ENCODE results near the gene RPL19. TPM values are rescaled to one million over a fixed set of nuclear protein-coding genes. Genes with fewer than 3 reads are reported as not detected.

Gene RPL19
- total and polyA plus RNA-seq, 2 donors (not counting 3 experiments of a cell fraction or from before 2014, with no cell fraction given) = 1,802 to 1,958 TPM

DNA sequence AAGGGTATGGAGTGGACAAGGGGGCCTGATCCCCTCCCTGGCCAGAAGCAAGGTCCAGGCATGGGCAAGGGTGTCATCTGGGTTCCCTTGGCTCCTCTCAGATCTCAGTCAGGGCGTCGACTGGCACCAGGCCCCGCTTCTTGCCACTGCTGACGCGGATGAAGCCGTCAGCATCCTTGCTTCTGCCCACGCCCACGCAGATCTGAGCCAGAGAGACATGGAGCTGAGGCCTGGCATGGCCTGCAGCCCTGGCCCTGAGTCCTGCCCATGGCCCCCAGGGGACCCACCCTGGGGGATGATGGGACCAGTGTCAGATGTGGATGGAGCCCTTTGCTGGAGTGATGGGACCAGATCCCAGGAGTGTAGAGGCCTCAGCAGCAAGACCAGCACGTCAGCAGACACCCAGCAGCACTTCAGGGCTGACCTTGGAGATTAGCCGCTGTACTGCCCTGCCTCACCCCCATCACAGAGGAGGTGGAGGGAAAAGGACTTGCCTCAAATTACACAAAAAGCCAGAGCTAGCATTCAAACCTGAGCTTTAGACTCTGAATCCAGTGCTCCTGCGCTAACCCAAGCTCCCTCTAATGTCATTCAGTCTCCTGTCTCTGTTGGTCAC is 12.2 kb downstream of the RPL19 start:
- peaks cover 4 to 11% of the 10 kb centered on the region in 2 experiments for H3K27me3 ChIP-seq (ENCODE audit: control insufficient read depth in 2 of 2, insufficient read depth in 2 of 2, low read length in 2 of 2)
- H3K27ac ChIP-seq (ENCODE audit: insufficient read depth, low read depth, low read length) = no peak overlapping the region
- no peaks in the 10 kb centered on the region for H3K9me1 ChIP-seq (replicated peaks; ENCODE audit: control insufficient read depth, extremely low read depth, insufficient read depth, low read length)
- H3K79me2 ChIP-seq (ENCODE audit: control insufficient read depth, insufficient read depth, low read length) = no peaks in the 10 kb centered on the region
- H4K20me1 ChIP-seq (replicated peaks; ENCODE audit: control insufficient read depth, extremely low read depth, insufficient read depth, low read length) = no peaks in the 10 kb centered on the region
- intact Hi-C loops (cut with micrococcal nuclease) = no loop called here
- H2AFZ ChIP-seq (ENCODE audit: low read depth, low read length) = no peak overlapping the region
- no peaks in the 10 kb centered on the region for H3K9me3 ChIP-seq (replicated peaks; ENCODE audit: control insufficient read depth, insufficient read depth, low read length)
- H3K4me1 ChIP-seq (ENCODE audit: control insufficient read depth, extremely low read depth, insufficient read depth, low read length) = peaks cover 5% of the 10 kb centered on the region
- no peak for TF ChIP-seq JUN (IDR thresholded peaks at IDR 0.05; ENCODE audit: borderline replicate concordance, insufficient read depth, insufficient read length, low read depth)
- no peak for TF ChIP-seq GATA2 (IDR thresholded peaks at IDR 0.05; ENCODE audit: insufficient read depth, insufficient read length, low read depth, low read length)
- no peak for TF ChIP-seq EZH2 (IDR thresholded peaks at IDR 0.05; ENCODE audit: borderline replicate concordance, low read depth, low read length, severe bottlenecking)
- TF ChIP-seq POLR2A (IDR thresholded peaks at IDR 0.05; ENCODE audit: low read depth, low read length) = no peak
- TF ChIP-seq FOS (IDR thresholded peaks at IDR 0.05; ENCODE audit: borderline replicate concordance, insufficient read depth, low read length) = no peak
- no peak for TF ChIP-seq MYC (IDR thresholded peaks at IDR 0.05; ENCODE audit: low read depth, low read length)
- TF ChIP-seq, protein P1, sequence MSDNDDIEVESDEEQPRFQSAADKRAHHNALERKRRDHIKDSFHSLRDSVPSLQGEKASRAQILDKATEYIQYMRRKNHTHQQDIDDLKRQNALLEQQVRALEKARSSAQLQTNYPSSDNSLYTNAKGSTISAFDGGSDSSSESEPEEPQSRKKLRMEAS (IDR thresholded peaks at IDR 0.05; ENCODE audit: insufficient read depth, insufficient read length) = no peak
- no peak for TF ChIP-seq POLR2AphosphoS5 (IDR thresholded peaks at IDR 0.05; ENCODE audit: insufficient read depth, low read depth, low read length)
- TF ChIP-seq, protein P2, sequence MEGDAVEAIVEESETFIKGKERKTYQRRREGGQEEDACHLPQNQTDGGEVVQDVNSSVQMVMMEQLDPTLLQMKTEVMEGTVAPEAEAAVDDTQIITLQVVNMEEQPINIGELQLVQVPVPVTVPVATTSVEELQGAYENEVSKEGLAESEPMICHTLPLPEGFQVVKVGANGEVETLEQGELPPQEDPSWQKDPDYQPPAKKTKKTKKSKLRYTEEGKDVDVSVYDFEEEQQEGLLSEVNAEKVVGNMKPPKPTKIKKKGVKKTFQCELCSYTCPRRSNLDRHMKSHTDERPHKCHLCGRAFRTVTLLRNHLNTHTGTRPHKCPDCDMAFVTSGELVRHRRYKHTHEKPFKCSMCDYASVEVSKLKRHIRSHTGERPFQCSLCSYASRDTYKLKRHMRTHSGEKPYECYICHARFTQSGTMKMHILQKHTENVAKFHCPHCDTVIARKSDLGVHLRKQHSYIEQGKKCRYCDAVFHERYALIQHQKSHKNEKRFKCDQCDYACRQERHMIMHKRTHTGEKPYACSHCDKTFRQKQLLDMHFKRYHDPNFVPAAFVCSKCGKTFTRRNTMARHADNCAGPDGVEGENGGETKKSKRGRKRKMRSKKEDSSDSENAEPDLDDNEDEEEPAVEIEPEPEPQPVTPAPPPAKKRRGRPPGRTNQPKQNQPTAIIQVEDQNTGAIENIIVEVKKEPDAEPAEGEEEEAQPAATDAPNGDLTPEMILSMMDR (IDR thresholded peaks at IDR 0.05; ENCODE audit: extremely low read depth in 1 of 2, insufficient read depth in 1 of 2, low read depth in 1 of 2, low read length in 2 of 2) = no peak
- ChIA-PET CTCF (interaction anchor here (1.0 to 4.1 kb wide), 5 partner anchors 20 to 59 kb away, joined by 3 to 16 read pairs (median 5); no protein-coding TSS in a partner anchor), POLR2A (no interaction called here)
- FAIRE-seq (no peak), DNase-seq (ENCODE audit: low read depth, low spot score) (no peak)
- dilution Hi-C loops (cut with MboI; ENCODE audit: extremely low pct_ligation_motif_present, low sequenced_read_pairs) = no loop called here
- no TSS peak for BruUV-seq (replicated peaks)
- no peak overlapping the region for H3K4me3 ChIP-seq (replicated peaks in 1 of 3; ENCODE audit: insufficient read depth in 1 of 3, low read depth in 1 of 3, low read length in 3 of 3)
- no peak overlapping the region for H3K4me2 ChIP-seq (ENCODE audit: insufficient read depth, low read length)
- no peak overlapping the region for H3K9ac ChIP-seq (replicated peaks; ENCODE audit: extremely low read depth, insufficient read depth, low read length)
- no peaks in the 10 kb centered on the region for H3K36me3 ChIP-seq (ENCODE audit: control insufficient read depth in 2 of 2, extremely low read depth in 1 of 2, insufficient read depth in 2 of 2, low read length in 2 of 2)
